Inflammatory macrophage treated with lipopolysaccharide for 4 hours (primary cell): ENCODE data around the gene NUBPL.
"Not testable (repeated sequence)": the region's sequence is repeated elsewhere in the genome, so short reads cannot be mapped to it uniquely, and the experiment has no call there.

Experiments
- DNase-seq: peaks from one replicate; pipeline ENCODE4 v3.0.0-alpha.2; 2020

Gene NUBPL

GRCh38 chr14:31678421-31679249 is 117.4 kb downstream of the NUBPL start:
- no peak for DNase-seq

GRCh38 chr14:31682768-31683167 is 121.6 kb downstream of the NUBPL start:
- no peak for DNase-seq

GRCh38 chr14:31687726-31688125 is 126.5 kb downstream of the NUBPL start:
- DNase-seq = no peak

- no peak for DNase-seq
Measured at GRCh38 chr14:31690056-31690455, 128.9 kb downstream of the NUBPL start.

GRCh38 chr14:31692376-31692781 is 131.2 kb downstream of the NUBPL start:
- DNase-seq = no peak

GRCh38 chr14:31696378-31696777 is 135.2 kb downstream of the NUBPL start:
- no peak for DNase-seq

- no peak for DNase-seq
Measured at GRCh38 chr14:31699809-31700208, 138.6 kb downstream of the NUBPL start.

GRCh38 chr14:31700282-31701074 is 139.3 kb downstream of the NUBPL start:
- no peak for DNase-seq

GRCh38 chr14:31702130-31702529 is 140.9 kb downstream of the NUBPL start:
- no peak for DNase-seq

- DNase-seq = no peak
Measured at GRCh38 chr14:31703056-31703455, 141.9 kb downstream of the NUBPL start.

- no peak for DNase-seq
Measured at GRCh38 chr14:31705731-31706130, 144.5 kb downstream of the NUBPL start.

- not testable (repeated sequence) for DNase-seq
Measured at GRCh38 chr14:31708661-31709060, 147.5 kb downstream of the NUBPL start.

- peak; percentile 1 for DNase-seq
Measured at GRCh38 chr14:31712244-31713127, 151.3 kb downstream of the NUBPL start.

- DNase-seq = no peak
Measured at GRCh38 chr14:31716208-31716607, 155.0 kb downstream of the NUBPL start.

- no peak for DNase-seq
Measured at GRCh38 chr14:31717294-31718085, 156.3 kb downstream of the NUBPL start.

- no peak for DNase-seq
Measured at GRCh38 chr14:31718585-31718984, 157.4 kb downstream of the NUBPL start.

GRCh38 chr14:31718985-31719384 is 157.8 kb downstream of the NUBPL start:
- no peak for DNase-seq

- DNase-seq = no peak
Measured at GRCh38 chr14:31726337-31726736, 165.1 kb downstream of the NUBPL start.

GRCh38 chr14:31727797-31728196 is 166.6 kb downstream of the NUBPL start:
- no peak for DNase-seq

- no peak for DNase-seq
Measured at GRCh38 chr14:31740688-31741087, 179.5 kb downstream of the NUBPL start.

- DNase-seq = no peak
Measured at GRCh38 chr14:31745741-31746140, 184.5 kb downstream of the NUBPL start.

GRCh38 chr14:31746326-31746725 is 185.1 kb downstream of the NUBPL start:
- no peak for DNase-seq
